Stomach smooth muscle (tissue), 2 donors: Measurements from ENCODE around the gene PPDPF.
"Not testable (repeated sequence)": the region's sequence is repeated elsewhere in the genome, so short reads cannot be mapped to it uniquely, and the experiment has no call there.

Experiments
- H3K27ac ChIP-seq: one replicate; pipeline ENCODE4 v1.7.0; 2013; ENCODE audit warnings: mild to moderate bottlenecking, low read length, inconsistent platforms
- H3K27me3 ChIP-seq, 2 donors: one replicate each; pipeline ENCODE4 v1.7.0; 2013; ENCODE audit warnings: low read length in 2 of 2; ENCODE audit not compliant: insufficient read depth in 2 of 2, control insufficient read depth in 1 of 2
- H3K36me3 ChIP-seq, 2 donors: one replicate each; pipeline ENCODE4 v1.7.0; 2013; ENCODE audit warnings: low read length in 2 of 2; ENCODE audit not compliant: control insufficient read depth in 2 of 2, insufficient read depth in 2 of 2
- H3K4me1 ChIP-seq: one replicate; pipeline ENCODE4 v1.7.0; 2013; ENCODE audit warnings: low read length; ENCODE audit not compliant: control insufficient read depth, insufficient read depth
- H3K4me3 ChIP-seq, 2 donors: one replicate each; pipeline ENCODE4 v1.7.0; 2013; ENCODE audit warnings: low read length in 2 of 2
- H3K9ac ChIP-seq, 2 donors: one replicate each; pipeline ENCODE4 v1.7.0; 2013; ENCODE audit warnings: low read length in 2 of 2, mild to moderate bottlenecking in 1 of 2
- H3K9me3 ChIP-seq, 2 donors: one replicate each; pipeline ENCODE4 v1.7.0; 2013; ENCODE audit warnings: low read length in 2 of 2; ENCODE audit not compliant: control insufficient read depth in 2 of 2
- donor health status: healthy.
- donor health status: Pancreatic carcinoma.

Gene PPDPF

GRCh38 chr20:63478346-63479302, 41.9 kb upstream of the PPDPF start:
- no peak overlapping the region for H3K27ac ChIP-seq
- no peaks in the 10 kb centered on the region for H3K36me3 ChIP-seq
- H3K27me3 ChIP-seq = peaks cover 58% of the 10 kb centered on the region in 2 donors
- no peak overlapping the region for H3K9ac ChIP-seq
- H3K4me1 ChIP-seq = no peaks in the 10 kb centered on the region
- H3K9me3 ChIP-seq = no peaks in the 10 kb centered on the region
- no peak overlapping the region for H3K4me3 ChIP-seq

- peaks cover 49% of the 10 kb centered on the region in 2 donors for H3K27me3 ChIP-seq
- H3K4me3 ChIP-seq, H3K9me3 ChIP-seq, H3K4me1 ChIP-seq, H3K36me3 ChIP-seq, H3K27ac ChIP-seq, H3K9ac ChIP-seq: not testable (repeated sequence)
These were observed 40.7 kb upstream of the PPDPF start for GRCh38 chr20:63479695-63480419.

GRCh38 chr20:63481503-63481902, 39.1 kb upstream of the PPDPF start:
- H3K27ac ChIP-seq = no peak overlapping the region
- H3K36me3 ChIP-seq = no peaks in the 10 kb centered on the region
- no peaks in the 10 kb centered on the region for H3K4me1 ChIP-seq
- H3K9me3 ChIP-seq = no peaks in the 10 kb centered on the region
- H3K27me3 ChIP-seq = peaks cover 45 to 51% of the 10 kb centered on the region in 2 donors
- no peak overlapping the region for H3K4me3 ChIP-seq
- H3K9ac ChIP-seq = no peak overlapping the region

GRCh38 chr20:63482021-63482587, 38.5 kb upstream of the PPDPF start:
- Histone ChIP-seq H3K9ac (no peak overlapping the region), H3K4me3 (no peak overlapping the region), H3K36me3 (no peaks in the 10 kb centered on the region), H3K9me3 (no peaks in the 10 kb centered on the region), H3K4me1 (no peaks in the 10 kb centered on the region), H3K27ac (no peak overlapping the region), H3K27me3 (peaks cover 44 to 49% of the 10 kb centered on the region in 2 donors)

- Histone ChIP-seq H3K27me3 (peaks cover 41 to 48% of the 10 kb centered on the region in 2 donors), H3K36me3 (no peaks in the 10 kb centered on the region), H3K9me3 (no peaks in the 10 kb centered on the region), H3K9ac (no peak overlapping the region), H3K4me3 (no peak overlapping the region), H3K4me1 (peaks cover 3% of the 10 kb centered on the region), H3K27ac (no peak overlapping the region)
These were observed 36.7 kb upstream of the PPDPF start for GRCh38 chr20:63483834-63484233.

- no peak overlapping the region for H3K9ac ChIP-seq
- H3K27me3 ChIP-seq = peaks cover 37 to 49% of the 10 kb centered on the region in 2 donors
- H3K4me3 ChIP-seq = no peak overlapping the region
- H3K4me1 ChIP-seq = peaks cover 5% of the 10 kb centered on the region
- H3K27ac ChIP-seq = no peak overlapping the region
- no peaks in the 10 kb centered on the region for H3K9me3 ChIP-seq
- no peaks in the 10 kb centered on the region for H3K36me3 ChIP-seq
These were observed 36.3 kb upstream of the PPDPF start for GRCh38 chr20:63484236-63484635.

GRCh38 chr20:63484651-63485403, 35.7 kb upstream of the PPDPF start:
- H3K27ac ChIP-seq = no peak overlapping the region
- H3K4me3 ChIP-seq = no peak overlapping the region
- H3K9ac ChIP-seq = no peak overlapping the region
- peaks cover 5% of the 10 kb centered on the region for H3K4me1 ChIP-seq
- H3K36me3 ChIP-seq = no peaks in the 10 kb centered on the region
- H3K9me3 ChIP-seq = no peaks in the 10 kb centered on the region
- peaks cover 32 to 45% of the 10 kb centered on the region in 2 donors for H3K27me3 ChIP-seq

- no peak overlapping the region for H3K4me3 ChIP-seq
- H3K4me1 ChIP-seq = peaks cover 5% of the 10 kb centered on the region
- H3K9me3 ChIP-seq = no peaks in the 10 kb centered on the region
- no peaks in the 10 kb centered on the region for H3K36me3 ChIP-seq
- H3K27me3 ChIP-seq = peaks cover 29 to 49% of the 10 kb centered on the region in 2 donors
- H3K27ac ChIP-seq = no peak overlapping the region
- no peak overlapping the region for H3K9ac ChIP-seq
These were observed 34.2 kb upstream of the PPDPF start for GRCh38 chr20:63486300-63486855.

- H3K9me3 ChIP-seq = no peaks in the 10 kb centered on the region
- H3K4me1 ChIP-seq = peaks cover 5% of the 10 kb centered on the region
- H3K9ac ChIP-seq = no peak overlapping the region
- H3K27ac ChIP-seq = no peak overlapping the region
- no peak overlapping the region for H3K4me3 ChIP-seq
- H3K36me3 ChIP-seq = no peaks in the 10 kb centered on the region
- H3K27me3 ChIP-seq = peaks cover 29 to 49% of the 10 kb centered on the region in 2 donors
These were observed 33.3 kb upstream of the PPDPF start for GRCh38 chr20:63487116-63487764.
